ENCODE data around the gene CPN2. TPM values are rescaled to one million over a fixed set of nuclear protein-coding genes. Genes with fewer than 3 reads are reported as not detected.

CPN2 gene
- total and polyA plus RNA-seq, 2 donors (not counting 1 experiment from before 2014, with no cell fraction given), result not detected

GRCh38 chr3:194399874-194400411 is 48.8 kb upstream of the CPN2 start:
- no peak overlapping the region for H2AFZ ChIP-seq (ENCODE audit: insufficient read depth, low read depth, low read length, poor library complexity, severe bottlenecking)
- POLR2A ChIA-PET, result interaction anchor here (0.6 kb wide), 1 partner anchor 11 kb away, joined by 4 read pairs; no protein-coding TSS in a partner anchor
- 68% methylated on average over 9 of the region's 15 CpGs for WGBS (ENCODE audit: insufficient coverage)
- no peaks in the 10 kb centered on the region for H3K79me2 ChIP-seq (ENCODE audit: control insufficient read depth, insufficient read depth, low read length)
- Mint-ChIP-seq H3K27ac (no peak overlapping the region), H3K27me3 (peaks cover 26% of the 10 kb centered on the region), H3K4me1 (peaks cover 36% of the 10 kb centered on the region), H3K9me3 (ENCODE audit: insufficient read depth) (no peaks in the 10 kb centered on the region), H3K4me3 (no peak overlapping the region)
- H3K27me3 ChIP-seq (replicated peaks in 1 of 4; ENCODE audit: control extremely low read depth in 1 of 4, control insufficient read depth in 3 of 4, insufficient read depth in 4 of 4, low read length in 3 of 4), result peaks cover 0 to 35% (median 10%) of the 10 kb centered on the region in 4 experiments
- intact Hi-C loops (cut with micrococcal nuclease), result loop anchor here (10.0 kb wide), 2 partner anchors 1585 to 1835 kb away; no protein-coding TSS in a partner anchor
- H3K27ac ChIP-seq (ENCODE audit: low read length in 2 of 2), result no peak overlapping the region
- no peak for DNase-seq
- H3K4me3 ChIP-seq (ENCODE audit: control extremely low read depth in 1 of 5, extremely low read depth in 1 of 5, insufficient read depth in 1 of 5, low read depth in 2 of 5, low read length in 4 of 5), result no peak overlapping the region
- no peak for ATAC-seq (ENCODE audit: low read depth)
- TF ChIP-seq, protein P1, sequence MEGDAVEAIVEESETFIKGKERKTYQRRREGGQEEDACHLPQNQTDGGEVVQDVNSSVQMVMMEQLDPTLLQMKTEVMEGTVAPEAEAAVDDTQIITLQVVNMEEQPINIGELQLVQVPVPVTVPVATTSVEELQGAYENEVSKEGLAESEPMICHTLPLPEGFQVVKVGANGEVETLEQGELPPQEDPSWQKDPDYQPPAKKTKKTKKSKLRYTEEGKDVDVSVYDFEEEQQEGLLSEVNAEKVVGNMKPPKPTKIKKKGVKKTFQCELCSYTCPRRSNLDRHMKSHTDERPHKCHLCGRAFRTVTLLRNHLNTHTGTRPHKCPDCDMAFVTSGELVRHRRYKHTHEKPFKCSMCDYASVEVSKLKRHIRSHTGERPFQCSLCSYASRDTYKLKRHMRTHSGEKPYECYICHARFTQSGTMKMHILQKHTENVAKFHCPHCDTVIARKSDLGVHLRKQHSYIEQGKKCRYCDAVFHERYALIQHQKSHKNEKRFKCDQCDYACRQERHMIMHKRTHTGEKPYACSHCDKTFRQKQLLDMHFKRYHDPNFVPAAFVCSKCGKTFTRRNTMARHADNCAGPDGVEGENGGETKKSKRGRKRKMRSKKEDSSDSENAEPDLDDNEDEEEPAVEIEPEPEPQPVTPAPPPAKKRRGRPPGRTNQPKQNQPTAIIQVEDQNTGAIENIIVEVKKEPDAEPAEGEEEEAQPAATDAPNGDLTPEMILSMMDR (IDR thresholded peaks at IDR 0.05), result no peak
- no peak for TF ChIP-seq EZH2 (IDR thresholded peaks at IDR 0.05; ENCODE audit: borderline replicate concordance, insufficient read depth, low read depth, low read length, poor library complexity, severe bottlenecking)
- peaks cover 27 to 32% of the 10 kb centered on the region in 2 donors for H3K4me1 ChIP-seq (ENCODE audit: control insufficient read depth in 2 of 2, insufficient read depth in 2 of 2, low read length in 2 of 2)
- no peak overlapping the region for H3K4me2 ChIP-seq (replicated peaks; ENCODE audit: low read depth, low read length, poor library complexity, severe bottlenecking)
- CTCF ChIA-PET, result no interaction called here
- H3K36me3 ChIP-seq (replicated peaks in 1 of 2; ENCODE audit: control extremely low read depth in 1 of 2, control insufficient read depth in 1 of 2, extremely low read depth in 1 of 2, insufficient read depth in 2 of 2, low read length in 1 of 2), result no peaks in the 10 kb centered on the region
- no peak overlapping the region for H3K9ac ChIP-seq (ENCODE audit: low read length)
- H3K9me3 ChIP-seq (ENCODE audit: control extremely low read depth in 1 of 3, control insufficient read depth in 2 of 3, insufficient read depth in 1 of 3, low read length in 2 of 3), result no peaks in the 10 kb centered on the region
- H4K20me1 ChIP-seq (ENCODE audit: control insufficient read depth, insufficient read depth, low read length, poor library complexity, severe bottlenecking), result no peaks in the 10 kb centered on the region

DNA sequence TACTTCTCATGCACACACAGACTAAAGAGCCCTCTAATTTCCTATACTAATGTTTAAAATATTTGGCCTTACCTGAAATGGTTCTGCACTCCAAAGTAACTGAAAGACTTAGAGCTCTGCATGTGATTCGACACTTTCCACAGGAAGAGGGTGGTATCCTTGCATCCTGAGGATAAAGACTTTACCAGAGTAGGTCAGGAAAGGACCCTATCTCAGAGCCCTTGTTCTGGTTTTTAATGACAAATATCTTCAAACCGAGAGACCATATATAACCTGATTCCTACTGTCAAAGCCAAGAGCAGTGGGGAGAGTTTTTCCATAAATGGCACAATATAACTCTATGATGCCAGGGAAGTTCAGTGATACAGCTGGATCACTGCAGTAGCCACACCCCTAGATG is 48.0 kb upstream of the CPN2 start, which contains the start of gene GP5:
TSS of gene GP5 (minus strand) at position 101 of the 400 bp plus-strand sequence. CDS start 984 bp downstream, outside the sequence.
- intact Hi-C loops (cut with micrococcal nuclease), result no loop called here
- peaks cover 36% of the 10 kb centered on the region for H3K4me1 Mint-ChIP-seq
- no peaks in the 10 kb centered on the region for H3K79me2 ChIP-seq (ENCODE audit: control insufficient read depth, insufficient read depth, low read length)
- H3K27me3 Mint-ChIP-seq, result peaks cover 33% of the 10 kb centered on the region
- no peaks in the 10 kb centered on the region for H4K20me1 ChIP-seq (ENCODE audit: control insufficient read depth, insufficient read depth, low read length, poor library complexity, severe bottlenecking)
- H3K36me3 ChIP-seq (replicated peaks in 1 of 2; ENCODE audit: control extremely low read depth in 1 of 2, control insufficient read depth in 1 of 2, extremely low read depth in 1 of 2, insufficient read depth in 2 of 2, low read length in 1 of 2), result no peaks in the 10 kb centered on the region
- H3K9me3 ChIP-seq (ENCODE audit: control extremely low read depth in 1 of 3, control insufficient read depth in 2 of 3, insufficient read depth in 1 of 3, low read length in 2 of 3), result no peaks in the 10 kb centered on the region
- H3K4me3 Mint-ChIP-seq, result peak within 1 kb of the TSS; percentile 87
- ChIA-PET POLR2A (no interaction called here), CTCF (interaction anchor here (1.2 to 2.5 kb wide), 3 partner anchors 9 to 65 kb away, joined by 4 to 8 read pairs (median 7); no protein-coding TSS in a partner anchor)
- no peak for DNase-seq
- H3K9me3 Mint-ChIP-seq (ENCODE audit: insufficient read depth), result no peaks in the 10 kb centered on the region
- H3K4me3 ChIP-seq (ENCODE audit: control extremely low read depth in 1 of 5, extremely low read depth in 1 of 5, insufficient read depth in 1 of 5, low read depth in 2 of 5, low read length in 4 of 5), result peak within 1 kb of the TSS; percentile 28 to 54 (median 39)
- H3K4me1 ChIP-seq (ENCODE audit: control insufficient read depth in 2 of 2, insufficient read depth in 2 of 2, low read length in 2 of 2), result peaks cover 27 to 32% of the 10 kb centered on the region in 2 donors
- peaks cover 0 to 35% (median 10%) of the 10 kb centered on the region in 4 experiments for H3K27me3 ChIP-seq (replicated peaks in 1 of 4; ENCODE audit: control extremely low read depth in 1 of 4, control insufficient read depth in 3 of 4, insufficient read depth in 4 of 4, low read length in 3 of 4)
- no peak within 1 kb of the TSS for H3K27ac Mint-ChIP-seq
- peak within 1 kb of the TSS; percentile 60 for H3K9ac ChIP-seq (ENCODE audit: low read length)
- peak within 1 kb of the TSS; percentile 58 for H2AFZ ChIP-seq (ENCODE audit: insufficient read depth, low read depth, low read length, poor library complexity, severe bottlenecking)
- ATAC-seq (ENCODE audit: low read depth), result no peak
- no peak within 1 kb of the TSS for H3K27ac ChIP-seq (ENCODE audit: low read length in 2 of 2)
- 0% methylated on average over 1 of the region's 2 CpGs for WGBS (ENCODE audit: insufficient coverage)
- peak within 1 kb of the TSS; percentile 85 for H3K4me2 ChIP-seq (replicated peaks; ENCODE audit: low read depth, low read length, poor library complexity, severe bottlenecking)
- TF ChIP-seq, protein P1 (IDR thresholded peaks at IDR 0.05), result no peak
- no peak for TF ChIP-seq EZH2 (IDR thresholded peaks at IDR 0.05; ENCODE audit: borderline replicate concordance, insufficient read depth, low read depth, low read length, poor library complexity, severe bottlenecking)
